Fibroblast of lung (primary cell): ENCODE measurements around the gene ZNF385B.

ENCODE experiments used
- EZH2 ChIP-seq: IDR thresholded peaks from 2 replicates; pipeline ENCODE4 v1.5.1; 2012; ENCODE audit warnings: low read length, control low read depth, mild to moderate bottlenecking; ENCODE audit errors: missing control alignments
- TF ChIP-seq, protein P1 (sequence below), 2 donors: IDR thresholded peaks in 1 of 2; conservative IDR thresholded peaks in 1 of 2; 1 replicate in 1 of 2; 2 replicates in 1 of 2; pipeline ENCODE4 v1.5.1; 2011 to 2012; ENCODE audit warnings: low read length in 2 of 2, control low read depth in 1 of 2, inconsistent platforms in 1 of 2, low read depth in 1 of 2, mild to moderate bottlenecking in 1 of 2

DNA sequence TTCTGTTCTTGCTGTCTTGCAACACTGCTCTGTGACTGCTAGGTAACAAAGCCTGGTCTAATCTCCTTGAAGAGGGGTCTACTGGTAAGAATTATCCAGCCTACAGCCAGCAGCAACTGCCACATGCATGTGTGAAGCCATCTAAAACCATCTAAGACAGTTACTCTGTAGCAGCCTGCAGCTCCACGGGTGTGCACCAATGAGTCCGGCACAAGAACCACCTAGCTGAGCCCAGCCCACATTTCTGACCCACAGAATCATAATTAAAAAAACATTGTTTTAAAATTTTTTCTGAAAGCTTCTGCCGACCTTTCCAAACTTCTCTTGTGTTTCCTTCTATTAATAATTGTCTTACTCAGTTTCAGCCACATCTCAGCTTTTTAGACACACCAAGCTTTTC, 102.8 kb downstream of the ZNF385B start:
- TF ChIP-seq EZH2 = no peak
- TF ChIP-seq, protein P1, sequence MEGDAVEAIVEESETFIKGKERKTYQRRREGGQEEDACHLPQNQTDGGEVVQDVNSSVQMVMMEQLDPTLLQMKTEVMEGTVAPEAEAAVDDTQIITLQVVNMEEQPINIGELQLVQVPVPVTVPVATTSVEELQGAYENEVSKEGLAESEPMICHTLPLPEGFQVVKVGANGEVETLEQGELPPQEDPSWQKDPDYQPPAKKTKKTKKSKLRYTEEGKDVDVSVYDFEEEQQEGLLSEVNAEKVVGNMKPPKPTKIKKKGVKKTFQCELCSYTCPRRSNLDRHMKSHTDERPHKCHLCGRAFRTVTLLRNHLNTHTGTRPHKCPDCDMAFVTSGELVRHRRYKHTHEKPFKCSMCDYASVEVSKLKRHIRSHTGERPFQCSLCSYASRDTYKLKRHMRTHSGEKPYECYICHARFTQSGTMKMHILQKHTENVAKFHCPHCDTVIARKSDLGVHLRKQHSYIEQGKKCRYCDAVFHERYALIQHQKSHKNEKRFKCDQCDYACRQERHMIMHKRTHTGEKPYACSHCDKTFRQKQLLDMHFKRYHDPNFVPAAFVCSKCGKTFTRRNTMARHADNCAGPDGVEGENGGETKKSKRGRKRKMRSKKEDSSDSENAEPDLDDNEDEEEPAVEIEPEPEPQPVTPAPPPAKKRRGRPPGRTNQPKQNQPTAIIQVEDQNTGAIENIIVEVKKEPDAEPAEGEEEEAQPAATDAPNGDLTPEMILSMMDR (conservative IDR thresholded peaks at IDR 0.05 in 1 of 2, IDR thresholded peaks at IDR 0.05 in 1 of 2; ENCODE audit: low read depth in 1 of 2, low read length in 2 of 2) = no peak
